Measurements from ENCODE around the gene TMEM201. TPM values are rescaled to one million over a fixed set of nuclear protein-coding genes. Genes with fewer than 3 reads are reported as not detected.

Gene TMEM201
- total RNA-seq, 1 experiment from 2014 or later, result 30.4 TPM

- CTCF ChIA-PET, result no interaction called here
- no peak overlapping the region for H3K27ac Mint-ChIP-seq
- no peaks in the 10 kb centered on the region; the same call in 1 of the 2 replicates for H3K27me3 Mint-ChIP-seq (ENCODE audit: low read depth)
- DNase-seq (ENCODE audit: low spot score) (no peak), ATAC-seq (no peak)
- H3K9me3 Mint-ChIP-seq, result no peaks in the 10 kb centered on the region
- no peak overlapping the region for H3K4me3 Mint-ChIP-seq
- POLR2A ChIA-PET, result no interaction called here
- TF ChIP-seq SMAD4 (CRISPR knock-in tag; IDR thresholded peaks at IDR 0.05) (no peak), ETV6 (CRISPR knock-in tag; IDR thresholded peaks at IDR 0.05) (no peak), E2F1 (CRISPR knock-in tag; IDR thresholded peaks at IDR 0.05) (no peak), HMGA2 (CRISPR knock-in tag; IDR thresholded peaks at IDR 0.05) (peak; percentile 13; the same call in 1 of the 2 replicates), EMX1 (CRISPR knock-in tag; IDR thresholded peaks at IDR 0.05) (no peak), GABPB1 (CRISPR knock-in tag; IDR thresholded peaks at IDR 0.05) (no peak), GRHL2 (CRISPR knock-in tag; IDR thresholded peaks at IDR 0.05; ENCODE audit: insufficient replicate concordance, severe bottlenecking) (no peak), NFE2L1 (CRISPR knock-in tag; IDR thresholded peaks at IDR 0.05) (no peak)
- H3K4me1 Mint-ChIP-seq, result no peaks in the 10 kb centered on the region
- no peaks in the 10 kb centered on the region for H3K36me3 Mint-ChIP-seq
Observed at GRCh38 chr1:9663257-9663656, 74.5 kb downstream of the TMEM201 start.

Other genes with a start within 250 kb of the TMEM201 start
- 8.8 to 9.3 TPM (median 9.2 TPM) in 3 replicates for gene SLC25A33, start 49.4 kb upstream of the TMEM201 start, total RNA-seq (2021)
- 17.9 to 23.1 TPM (median 20.2 TPM) in 3 replicates for gene PIK3CD, start 62.8 kb downstream of the TMEM201 start, total RNA-seq (2021)
- gene CLSTN1, start 235.1 kb downstream of the TMEM201 start, total RNA-seq (2021), result 119 to 128 TPM (median 124 TPM) in 3 replicates

Measured in WTC11 (cell line).